Smooth muscle cell (in vitro differentiated cells): Measurements from ENCODE around the gene DBN1. TPM values are rescaled to one million over a fixed set of nuclear protein-coding genes. Genes with fewer than 3 reads are reported as not detected.
A peak's percentile ranks its signal among the peaks of the same experiment; 100 is the strongest.

Experiments
- DNase-seq: peaks from one replicate; lab custom pipeline; 2025; ENCODE audit not compliant: unreplicated experiment; lab: John Stamatoyannopoulos, UW
- H2AFZ ChIP-seq: fragments of 200-600 bp; sonication (generic); 2 replicates; pipeline ENCODE4 v1.6.0; 2016; ENCODE audit warnings: antibody characterized with exemption, low read depth, mild to moderate bottlenecking
- H3F3A ChIP-seq: fragments of 200-600 bp; sonication (generic); 2 replicates; pipeline ENCODE4 v1.6.0; 2017; ENCODE audit warnings: antibody characterized with exemption, low read depth
- H3K27ac ChIP-seq: fragments of 200-600 bp; sonication (generic); 2 replicates; pipeline ENCODE4 v1.5.1; 2016; ENCODE audit warnings: low read depth, mild to moderate bottlenecking
- H3K27me3 ChIP-seq: fragments of 200-600 bp; sonication (generic); 2 replicates; pipeline ENCODE4 v1.6.1; 2016; ENCODE audit warnings: low read depth, mild to moderate bottlenecking
- H3K36me3 ChIP-seq: fragments of 200-600 bp; sonication (generic); 2 replicates; pipeline ENCODE4 v1.5.1; 2016; ENCODE audit warnings: low read depth
- H3K4me1 ChIP-seq: fragments of 200-600 bp; sonication (generic); 2 replicates; pipeline ENCODE4 v1.5.1; 2016; ENCODE audit warnings: low read depth
- H3K4me2 ChIP-seq: fragments of 200-600 bp; sonication (generic); 2 replicates; pipeline ENCODE4 v1.6.0; 2016; ENCODE audit warnings: mild to moderate bottlenecking
- H3K4me3 ChIP-seq: fragments of 200-600 bp; sonication (generic); 2 replicates; pipeline ENCODE4 v1.5.1; 2016; ENCODE audit warnings: mild to moderate bottlenecking
- H3K79me2 ChIP-seq: fragments of 200-600 bp; sonication (generic); 2 replicates; pipeline ENCODE4 v1.6.0; 2016; ENCODE audit warnings: low read depth, mild to moderate bottlenecking
- H3K9ac ChIP-seq: fragments of 200-600 bp; sonication (generic); 2 replicates; pipeline ENCODE4 v1.6.0; 2016; ENCODE audit warnings: low read depth
- H3K9me3 ChIP-seq: fragments of 200-600 bp; sonication (generic); replicated peaks from 2 replicates; pipeline ENCODE4 v1.5.1; 2016; ENCODE audit warnings: low read depth
- H4K20me1 ChIP-seq: fragments of 200-600 bp; sonication (generic); 2 replicates; pipeline ENCODE4 v1.6.0; 2016; ENCODE audit warnings: low read depth
- CTCF ChIP-seq: fragments of 200-600 bp; sonication (generic); IDR thresholded peaks from 2 replicates; pipeline ENCODE4 v1.5.1; 2017; ENCODE audit warnings: borderline replicate concordance, mild to moderate bottlenecking, antibody characterized with exemption; ENCODE audit not compliant: insufficient read depth, poor library complexity, severe bottlenecking
- WGBS: methylation state at CpG from one replicate; pipeline ENCODE4 v1.1.7; 2016; ENCODE audit warnings: low lambda C conversion rate; 5-methylcytosine and 5-hydroxymethylcytosine counted together
- polyA plus RNA-seq: library from polyadenylated mRNA; unstranded; fragments of >200 nt; fragmentation: Nextera tagmentation; extraction: Ambion mirVana; gene quantifications from 2 replicates; pipeline ENCODE4 v1.2.1, GENCODE V29; 2016
- total RNA-seq: library from RNA; depleted of rRNA; stranded (reverse); fragments of >200 nt; gene quantifications from 2 replicates; pipeline ENCODE4 v1.2.3, GENCODE V29; 2014

The DBN1 gene
- total and polyA plus RNA-seq, 2 experiments from 2014 or later: 116 to 202 TPM

GRCh38 chr5:177471610-177472356 lies 1.7 kb downstream of the DBN1 start:
- TF ChIP-seq CTCF: no peak
- Histone ChIP-seq H3K27me3 (no peaks in the 10 kb centered on the region), H3K9ac (peak overlapping the region; percentile 91), H3K27ac (peak overlapping the region; percentile 68), H3K79me2 (peaks cover 50% of the 10 kb centered on the region), H3K4me2 (peak overlapping the region; percentile 98), H4K20me1 (peaks cover 61% of the 10 kb centered on the region), H3K4me3 (peak overlapping the region; percentile 89), H3K4me1 (peaks cover 27% of the 10 kb centered on the region), H3K36me3 (no peaks in the 10 kb centered on the region), H3F3A (peaks cover 26% of the 10 kb centered on the region), H2AFZ (no peak overlapping the region), H3K9me3 (no peaks in the 10 kb centered on the region)
- WGBS: 54% methylated on average over 13 of the region's 14 CpGs
- no peak for DNase-seq

- Histone ChIP-seq H3K27me3 (no peaks in the 10 kb centered on the region), H3K9me3 (no peaks in the 10 kb centered on the region), H2AFZ (no peak overlapping the region), H3K27ac (peak overlapping the region; percentile 68), H3K4me2 (peak overlapping the region; percentile 98), H3K79me2 (peaks cover 53% of the 10 kb centered on the region), H4K20me1 (peaks cover 69% of the 10 kb centered on the region), H3F3A (peaks cover 19% of the 10 kb centered on the region), H3K4me3 (no peak overlapping the region), H3K9ac (no peak overlapping the region), H3K36me3 (no peaks in the 10 kb centered on the region), H3K4me1 (peaks cover 27% of the 10 kb centered on the region)
- WGBS: 82% methylated on average over 9 of the region's 10 CpGs
- no peak for TF ChIP-seq CTCF
- DNase-seq: no peak
These were observed 2.5 kb downstream of the DBN1 start for GRCh38 chr5:177470759-177471536.

GRCh38 chr5:177469750-177470525 lies 3.5 kb downstream of the DBN1 start:
- Histone ChIP-seq H3K79me2 (peaks cover 59% of the 10 kb centered on the region), H3K27ac (peak overlapping the region; percentile 68)
- WGBS: 94% methylated on average over 6 of the region's 8 CpGs

More at GRCh38 chr5:177469750-177470525, 3.5 kb downstream of the DBN1 start:
- Histone ChIP-seq H3F3A (peaks cover 19% of the 10 kb centered on the region), H3K9ac (peak overlapping the region; percentile 3), H3K4me2 (peak overlapping the region; percentile 61), H2AFZ (no peak overlapping the region), H4K20me1 (peaks cover 79% of the 10 kb centered on the region), H3K9me3 (no peaks in the 10 kb centered on the region), H3K4me3 (no peak overlapping the region), H3K27me3 (no peaks in the 10 kb centered on the region), H3K36me3 (peaks cover 4% of the 10 kb centered on the region), H3K4me1 (peaks cover 27% of the 10 kb centered on the region)
- DNase-seq: no peak
- TF ChIP-seq CTCF: no peak
